Trophoblast cell (in vitro differentiated cells and primary cell): ENCODE results near the gene QPRT.
A peak's percentile ranks its signal among the peaks of the same experiment; 100 is the strongest.
"Not testable (repeated sequence)": the region's sequence is repeated elsewhere in the genome, so short reads cannot be mapped to it uniquely, and the experiment has no call there.

ENCODE experiments used
- DNase-seq, 2 donors: peaks; one replicate each; pipeline ENCODE4 v3.0.0-alpha.2; 2016
- H2AFZ ChIP-seq: 2 replicates; pipeline ENCODE4 v1.6.1; 2013; ENCODE audit warnings: low read length, moderate library complexity, mild to moderate bottlenecking; ENCODE audit not compliant: insufficient read depth, poor library complexity
- H2AK5ac ChIP-seq: 2 replicates; pipeline ENCODE4 v1.6.1; 2013; ENCODE audit warnings: mild to moderate bottlenecking, low read length
- H2BK120ac ChIP-seq: 2 replicates; pipeline ENCODE4 v1.6.1; 2013; ENCODE audit warnings: low read length, mild to moderate bottlenecking, moderate library complexity; ENCODE audit not compliant: insufficient read depth, poor library complexity
- H2BK12ac ChIP-seq: 2 replicates; pipeline ENCODE4 v1.6.1; 2013; ENCODE audit warnings: mild to moderate bottlenecking, low read length, moderate library complexity
- H2BK5ac ChIP-seq: 2 replicates; pipeline ENCODE4 v1.6.1; 2013; ENCODE audit warnings: low read length, low read depth, moderate library complexity, mild to moderate bottlenecking; ENCODE audit not compliant: poor library complexity
- H3K14ac ChIP-seq: 2 replicates; pipeline ENCODE4 v1.6.1; 2013; ENCODE audit warnings: mild to moderate bottlenecking, low read length
- H3K18ac ChIP-seq: 2 replicates; pipeline ENCODE4 v1.6.1; 2013; ENCODE audit warnings: mild to moderate bottlenecking, low read length
- H3K23ac ChIP-seq: 2 replicates; pipeline ENCODE4 v1.6.1; 2013; ENCODE audit warnings: low read length
- H3K27ac ChIP-seq: 2 replicates; pipeline ENCODE4 v1.5.1; 2013; ENCODE audit warnings: low read depth, mild to moderate bottlenecking, inconsistent platforms, low read length, moderate library complexity
- H3K27me3 ChIP-seq: 2 replicates; pipeline ENCODE4 v1.6.1; 2013; ENCODE audit warnings: inconsistent platforms, mild to moderate bottlenecking, low read length, moderate library complexity; ENCODE audit not compliant: insufficient read depth
- H3K36me3 ChIP-seq, 2 experiments: 1 replicate in 1 of 2; 2 replicates in 1 of 2; pipeline ENCODE4 v1.6.1; 2013; ENCODE audit warnings: low read length in 2 of 2, mild to moderate bottlenecking in 2 of 2, moderate library complexity in 1 of 2; ENCODE audit not compliant: insufficient read depth in 2 of 2, control insufficient read depth in 1 of 2
- H3K4ac ChIP-seq: 2 replicates; pipeline ENCODE4 v1.6.1; 2013; ENCODE audit warnings: low read depth, mild to moderate bottlenecking, low read length, moderate library complexity
- H3K4me1 ChIP-seq, 2 experiments: 1 replicate in 1 of 2; 2 replicates in 1 of 2; pipeline ENCODE4 v1.6.1; 2013; ENCODE audit warnings: low read length in 2 of 2, mild to moderate bottlenecking in 2 of 2, moderate library complexity in 1 of 2; ENCODE audit not compliant: insufficient read depth in 2 of 2, control insufficient read depth in 1 of 2
- H3K4me2 ChIP-seq: 2 replicates; pipeline ENCODE4 v1.6.1; 2013; ENCODE audit warnings: inconsistent platforms, mild to moderate bottlenecking, low read length, moderate library complexity
- H3K4me3 ChIP-seq: 2 replicates; pipeline ENCODE4 v1.5.1; 2013; ENCODE audit warnings: mild to moderate bottlenecking, low read depth, low read length, inconsistent platforms
- H3K79me1 ChIP-seq: one replicate; pipeline ENCODE4 v1.6.1; 2013; ENCODE audit warnings: low read length
- H3K79me2 ChIP-seq: 2 replicates; pipeline ENCODE4 v1.6.1; 2013; ENCODE audit warnings: low read length, mild to moderate bottlenecking; ENCODE audit not compliant: control insufficient read depth, insufficient read depth, poor library complexity
- H3K9ac ChIP-seq: 2 replicates; pipeline ENCODE4 v1.6.1; 2013; ENCODE audit warnings: mild to moderate bottlenecking, low read length
- H3K9me3 ChIP-seq: 2 replicates; pipeline ENCODE4 v1.6.1; 2013; ENCODE audit warnings: low read depth, mild to moderate bottlenecking, control low read depth, inconsistent platforms, low read length; ENCODE audit not compliant: insufficient read depth
- H4K12ac ChIP-seq: 2 replicates; pipeline ENCODE4 v1.6.1; 2013; ENCODE audit warnings: low read depth, mild to moderate bottlenecking, low read length, moderate library complexity
- H4K8ac ChIP-seq: 2 replicates; pipeline ENCODE4 v1.6.1; 2013; ENCODE audit warnings: low read depth, mild to moderate bottlenecking, low read length, moderate library complexity
- H4K91ac ChIP-seq: one replicate; pipeline ENCODE4 v1.6.1; 2013; ENCODE audit warnings: low read depth, mild to moderate bottlenecking, low read length, moderate library complexity
- WGBS: extraction: QIAGEN DNeasy Blood & Tissue Kit; methylation state at CpG from one replicate; pipeline ENCODE4 v1.1.7; 2013; ENCODE audit warnings: missing lambda C conversion rate; ENCODE audit not compliant: insufficient read length, insufficient coverage; ENCODE audit errors: extremely low coverage; 5-methylcytosine and 5-hydroxymethylcytosine counted together

The QPRT gene

GRCh38 chr16:29636368-29636767 is 42.6 kb upstream of the QPRT start:
- H2BK12ac ChIP-seq, H2BK5ac ChIP-seq, H3K18ac ChIP-seq: not testable (repeated sequence)

GRCh38 chr16:29638751-29639150 is 40.2 kb upstream of the QPRT start:
- H2BK12ac ChIP-seq, H4K8ac ChIP-seq, H4K91ac ChIP-seq, H3K27ac ChIP-seq, H3K4me3 ChIP-seq, H3K18ac ChIP-seq, H3K9me3 ChIP-seq, H2BK5ac ChIP-seq, H2AK5ac ChIP-seq, H2BK120ac ChIP-seq, H3K79me1 ChIP-seq, H3K14ac ChIP-seq, H3K23ac ChIP-seq, H3K4me1 ChIP-seq, H3K27me3 ChIP-seq, DNase-seq, H3K36me3 ChIP-seq, H3K9ac ChIP-seq, H3K4ac ChIP-seq, H3K79me2 ChIP-seq, H4K12ac ChIP-seq, H2AFZ ChIP-seq, H3K4me2 ChIP-seq: not testable (repeated sequence)
- WGBS, result no CpG with 5 or more reads among the region's 8 CpGs

More at GRCh38 chr16:29636368-29636767, 42.6 kb upstream of the QPRT start:
- not testable (repeated sequence) for H2BK120ac ChIP-seq, DNase-seq, H3K27ac ChIP-seq, H3K27me3 ChIP-seq, H3K23ac ChIP-seq, H3K4me2 ChIP-seq, H3K79me2 ChIP-seq, H4K8ac ChIP-seq, H3K9me3 ChIP-seq, H3K14ac ChIP-seq, H3K4me1 ChIP-seq, H4K12ac ChIP-seq, H3K36me3 ChIP-seq, H3K79me1 ChIP-seq, H2AK5ac ChIP-seq, H3K4ac ChIP-seq, H2AFZ ChIP-seq, H4K91ac ChIP-seq, H3K9ac ChIP-seq, H3K4me3 ChIP-seq
- WGBS, result no CpG with 5 or more reads among the region's 5 CpGs

GRCh38 chr16:29641561-29641960 is 37.4 kb upstream of the QPRT start:
- Histone ChIP-seq H3K23ac (no peak overlapping the region), H3K18ac (no peak overlapping the region), H4K12ac (no peak overlapping the region), H3K4me3 (no peak overlapping the region), H2BK12ac (no peak overlapping the region), H3K9ac (no peak overlapping the region), H3K36me3 (no peaks in the 10 kb centered on the region), H2BK5ac (no peak overlapping the region), H2AK5ac (no peak overlapping the region), H3K9me3 (no peaks in the 10 kb centered on the region), H3K27me3 (no peaks in the 10 kb centered on the region), H3K4me2 (no peak overlapping the region), H2AFZ (no peak overlapping the region), H3K27ac (no peak overlapping the region), H3K14ac (no peak overlapping the region), H4K8ac (no peak overlapping the region), H3K79me2 (no peaks in the 10 kb centered on the region), H3K4me1 (peaks cover 0 to 5% of the 10 kb centered on the region in 2 experiments), H4K91ac (no peak overlapping the region), H3K79me1 (no peaks in the 10 kb centered on the region), H3K4ac (no peak overlapping the region), H2BK120ac (no peak overlapping the region)
- peak in 1 of 2 donors; percentile 46 for DNase-seq
- no CpG with 5 or more reads among the region's 3 CpGs for WGBS

- H2BK12ac ChIP-seq, result no peak overlapping the region
- no peaks in the 10 kb centered on the region for H3K79me1 ChIP-seq
- no peak overlapping the region for H3K27ac ChIP-seq
- H3K36me3 ChIP-seq, result no peaks in the 10 kb centered on the region
- DNase-seq, result no peak
- no peak overlapping the region for H2BK120ac ChIP-seq
- H3K4me2 ChIP-seq, result no peak overlapping the region
- no peak overlapping the region for H3K4me3 ChIP-seq
- no peaks in the 10 kb centered on the region for H3K27me3 ChIP-seq
- H4K8ac ChIP-seq, result no peak overlapping the region
- WGBS, result no CpG with 5 or more reads among the region's 7 CpGs
- no peak overlapping the region for H4K91ac ChIP-seq
- H3K4me1 ChIP-seq, result peaks cover 0 to 5% of the 10 kb centered on the region in 2 experiments
- H3K4ac ChIP-seq, result no peak overlapping the region
- H3K23ac ChIP-seq, result no peak overlapping the region
- H3K9me3 ChIP-seq, result no peaks in the 10 kb centered on the region
- H4K12ac ChIP-seq, result no peak overlapping the region
- H2AK5ac ChIP-seq, result no peak overlapping the region
- H3K79me2 ChIP-seq, result no peaks in the 10 kb centered on the region
- no peak overlapping the region for H3K14ac ChIP-seq
- H2AFZ ChIP-seq, result no peak overlapping the region
- H2BK5ac ChIP-seq, result no peak overlapping the region
- H3K9ac ChIP-seq, result no peak overlapping the region
- H3K18ac ChIP-seq, result no peak overlapping the region
Observed at GRCh38 chr16:29643596-29643995, 35.4 kb upstream of the QPRT start.
